Measurements from ENCODE around the gene AHCY.
"Not testable (repeated sequence)": the region's sequence is repeated elsewhere in the genome, so short reads cannot be mapped to it uniquely, and the experiment has no call there.

Gene AHCY

DNA sequence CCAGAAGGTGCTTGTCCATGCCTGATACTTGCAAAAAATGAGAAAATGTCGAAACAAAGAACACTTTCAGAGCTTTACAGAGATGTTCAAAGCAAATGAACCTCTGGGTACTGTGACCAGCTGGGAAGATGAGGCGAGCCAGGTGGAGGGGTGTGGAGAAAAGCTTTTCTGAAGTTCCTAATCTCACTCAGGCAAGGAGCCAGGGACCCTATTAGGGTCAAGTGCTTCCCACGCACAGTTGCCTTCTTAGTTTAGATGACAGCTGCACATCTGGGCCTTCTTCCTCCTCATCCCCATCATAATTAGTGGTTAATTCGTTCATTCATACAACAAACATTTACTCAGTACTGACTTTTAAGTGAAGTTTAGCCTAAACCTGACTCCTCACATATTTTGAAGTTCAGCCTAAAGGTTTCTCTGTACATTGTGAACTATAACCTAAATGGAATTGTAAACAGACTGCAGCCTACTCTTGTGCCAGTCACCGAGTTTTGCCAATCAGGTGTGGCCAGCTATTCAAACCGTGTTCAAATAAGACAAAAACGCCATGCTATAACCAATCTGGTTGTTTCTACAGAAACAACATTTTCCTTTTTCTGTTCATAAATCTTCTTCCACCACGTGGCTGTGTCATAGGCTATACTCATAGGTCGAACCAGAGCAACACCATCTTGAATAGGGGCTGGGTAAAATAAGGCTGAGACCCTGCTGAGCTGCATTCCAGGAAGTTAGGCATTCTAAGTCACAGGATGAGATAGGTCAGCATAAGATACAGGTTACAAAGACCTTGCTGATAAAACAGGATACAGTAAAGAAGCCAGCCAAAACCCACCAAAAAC is 19.3 kb upstream of the AHCY start:
- DNase-seq = no peak

- no peak for DNase-seq
Observed at GRCh38 chr20:34320861-34321260, 17.7 kb upstream of the AHCY start.

- no peak for DNase-seq
Observed at GRCh38 chr20:34318609-34319443, 15.7 kb upstream of the AHCY start.

DNA sequence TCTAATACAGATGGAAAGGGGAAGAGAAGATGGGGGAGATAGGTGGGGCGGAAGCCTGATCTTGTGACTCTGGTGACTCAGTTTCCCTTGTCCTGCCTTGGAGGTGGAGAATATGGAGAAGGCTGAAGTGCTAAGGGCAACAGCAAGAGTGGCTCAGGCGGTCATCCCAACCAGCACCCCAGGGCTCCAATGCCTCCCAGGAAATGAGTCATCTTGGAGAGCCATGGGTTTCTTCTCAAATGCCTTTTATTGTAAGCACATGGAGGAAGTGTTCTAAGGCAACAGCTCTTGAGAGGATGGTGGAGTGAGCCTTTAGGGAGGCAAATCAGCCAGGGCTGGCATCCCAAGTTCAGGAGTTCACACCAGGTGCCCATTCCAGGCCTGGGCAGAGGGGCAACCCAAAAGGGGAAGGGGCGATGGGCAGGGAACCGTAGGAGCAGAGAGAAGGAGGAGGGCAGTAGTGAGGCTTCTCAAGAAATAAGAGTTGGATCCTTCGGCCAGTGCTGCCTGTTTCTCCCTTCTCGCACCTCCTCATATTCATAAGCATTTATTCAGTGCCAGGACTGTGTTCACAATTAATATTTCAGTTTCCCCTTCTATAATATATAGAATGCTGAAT is 13.2 kb upstream of the AHCY start:
- no peak for DNase-seq

DNA sequence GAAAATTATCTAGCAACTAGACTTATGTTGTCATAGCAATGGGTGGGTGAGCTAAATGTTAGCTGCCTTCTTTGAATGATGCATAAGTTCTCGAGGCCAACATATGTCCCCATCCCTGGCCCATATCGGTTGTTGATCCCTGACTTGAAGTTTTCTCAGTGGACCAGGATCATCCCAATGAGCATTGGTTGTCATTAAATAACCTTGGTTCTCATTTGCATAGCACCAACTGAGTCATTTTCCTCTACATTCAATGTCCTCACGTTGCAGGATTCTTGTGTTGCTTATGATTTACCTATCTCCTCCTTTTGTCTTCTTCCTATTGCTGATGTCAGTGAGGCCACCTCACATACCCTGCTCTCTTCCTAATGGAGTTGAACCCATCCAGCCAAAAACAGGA is 12.1 kb upstream of the AHCY start:
- no peak for DNase-seq

DNA sequence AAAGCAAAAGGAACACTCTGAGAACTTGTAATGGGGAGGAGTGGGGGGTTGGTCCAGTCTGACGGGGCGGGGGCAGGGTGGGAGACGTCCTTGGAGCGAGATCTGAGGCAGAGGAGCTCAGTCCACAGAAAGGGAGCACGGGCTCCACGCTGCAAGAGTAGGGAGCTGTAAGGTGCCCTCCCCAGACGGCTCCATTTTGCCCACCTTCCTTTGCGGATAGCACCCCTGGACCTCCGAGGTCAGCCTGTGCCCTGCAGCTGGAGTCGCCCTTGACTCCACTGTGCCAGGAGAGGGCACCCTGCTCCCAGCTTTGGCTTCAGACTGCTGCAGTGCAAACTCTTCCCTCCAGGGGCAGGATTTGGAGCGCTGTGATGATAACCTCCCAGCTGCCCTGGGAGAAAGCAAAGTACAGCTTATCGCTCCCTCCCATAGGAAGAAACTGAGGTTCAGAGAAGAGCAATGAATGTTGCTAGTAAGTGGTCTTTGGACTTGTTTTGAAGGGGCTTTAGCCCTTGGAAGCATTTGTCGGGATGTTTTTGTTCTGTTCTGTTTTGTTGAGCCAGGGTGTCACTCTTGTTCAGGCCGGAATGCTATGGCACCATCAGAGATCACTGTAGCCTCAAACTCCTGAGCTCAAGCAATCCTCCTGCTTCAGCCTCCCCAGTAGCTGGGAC is 9.5 kb upstream of the AHCY start:
- DNase-seq = peak; percentile 92

DNA sequence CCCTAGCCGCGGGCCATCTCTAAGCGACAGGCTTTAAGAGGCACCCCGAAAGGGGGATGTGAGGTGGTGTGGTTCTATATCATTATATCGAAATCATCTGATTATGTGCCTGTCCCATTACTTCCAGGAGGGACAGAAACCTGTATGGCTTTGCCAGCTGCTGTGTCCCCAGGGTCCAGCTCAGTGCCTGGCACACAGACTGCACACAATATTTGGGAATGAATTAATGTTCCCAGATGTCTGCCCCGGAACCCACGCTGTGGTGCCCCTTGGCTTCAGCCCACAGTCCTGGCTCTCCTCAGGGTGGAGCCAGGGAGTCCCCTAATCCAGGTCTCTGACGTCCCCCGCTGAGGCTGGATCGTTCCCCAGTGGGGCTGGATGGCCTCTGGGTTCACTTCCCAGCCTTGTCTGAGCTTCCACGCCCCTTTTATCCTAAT is 8.9 kb upstream of the AHCY start:
- DNase-seq = no peak

- no peak for DNase-seq
Observed at GRCh38 chr20:34311118-34312023, 8.2 kb upstream of the AHCY start.

- DNase-seq = no peak
Observed at GRCh38 chr20:34310481-34311117, 7.4 kb upstream of the AHCY start.

- no peak for DNase-seq
Observed at GRCh38 chr20:34309691-34310090, 6.5 kb upstream of the AHCY start.

DNA sequence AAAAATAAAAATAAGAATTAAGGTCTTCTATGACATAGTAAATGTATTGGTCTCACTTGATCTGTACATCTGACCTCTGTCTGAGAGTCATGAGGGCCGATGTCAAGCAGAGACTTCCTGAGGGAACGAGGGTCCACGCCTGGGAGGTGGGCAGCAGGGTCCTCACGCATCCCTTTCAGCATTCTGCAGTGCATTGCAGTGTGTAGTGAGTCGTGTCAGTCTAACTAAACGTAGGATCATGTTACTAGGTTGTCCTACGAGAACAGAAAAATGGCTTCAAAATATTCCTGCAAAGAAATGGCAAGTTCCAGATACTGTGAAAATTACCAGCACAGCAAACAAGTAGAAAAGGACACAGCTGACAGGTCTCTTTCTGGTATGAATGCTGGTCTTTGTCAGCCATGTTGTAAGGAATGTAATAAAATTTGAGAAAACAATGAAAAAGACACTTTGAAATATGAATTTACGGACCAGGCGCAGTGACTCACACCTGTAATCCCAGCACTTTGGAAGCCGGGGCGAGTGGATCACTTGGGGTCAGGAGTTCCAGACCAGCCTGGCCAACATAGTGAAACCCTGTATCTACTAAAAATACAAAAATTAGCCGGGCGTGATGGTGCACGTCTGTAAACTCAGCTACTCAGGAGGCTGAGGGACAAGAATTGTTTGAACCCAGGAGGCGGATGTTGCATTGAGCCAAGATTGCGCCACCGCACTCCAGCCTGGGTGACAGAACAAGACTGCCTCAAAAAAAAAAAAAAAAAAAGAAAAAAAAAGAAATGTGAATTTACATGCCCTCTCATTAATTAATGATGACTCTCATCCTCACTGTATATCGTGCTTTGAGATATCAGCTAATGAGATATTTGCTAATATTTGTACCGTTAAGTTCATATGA is 2.4 kb upstream of the AHCY start:
- no peak for DNase-seq

DNA sequence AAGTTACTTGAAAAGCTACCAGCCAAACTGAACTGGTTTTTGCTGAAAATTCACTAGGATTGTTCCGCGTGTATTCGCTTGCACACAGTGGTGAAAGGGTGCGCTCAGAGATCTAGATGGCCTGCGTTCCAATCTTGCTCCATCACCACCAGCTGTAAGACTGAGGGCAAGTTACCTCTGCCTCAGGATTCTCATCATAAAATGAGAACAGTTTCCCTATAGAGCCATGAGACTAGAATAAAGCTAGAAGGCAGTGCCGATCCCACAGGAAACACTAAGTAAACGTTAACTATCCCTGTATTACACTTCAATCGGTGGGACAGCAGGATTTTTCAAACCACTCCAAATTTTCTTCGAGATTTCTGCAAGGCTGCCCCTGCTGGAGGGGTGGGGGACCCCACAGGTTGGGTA is 838 bp downstream of the AHCY start:
- no peak for DNase-seq

- no peak for DNase-seq
Observed at GRCh38 chr20:34301587-34302311, 1.4 kb downstream of the AHCY start.

- DNase-seq = no peak
Observed at GRCh38 chr20:34300809-34301586, 2.2 kb downstream of the AHCY start.

DNA sequence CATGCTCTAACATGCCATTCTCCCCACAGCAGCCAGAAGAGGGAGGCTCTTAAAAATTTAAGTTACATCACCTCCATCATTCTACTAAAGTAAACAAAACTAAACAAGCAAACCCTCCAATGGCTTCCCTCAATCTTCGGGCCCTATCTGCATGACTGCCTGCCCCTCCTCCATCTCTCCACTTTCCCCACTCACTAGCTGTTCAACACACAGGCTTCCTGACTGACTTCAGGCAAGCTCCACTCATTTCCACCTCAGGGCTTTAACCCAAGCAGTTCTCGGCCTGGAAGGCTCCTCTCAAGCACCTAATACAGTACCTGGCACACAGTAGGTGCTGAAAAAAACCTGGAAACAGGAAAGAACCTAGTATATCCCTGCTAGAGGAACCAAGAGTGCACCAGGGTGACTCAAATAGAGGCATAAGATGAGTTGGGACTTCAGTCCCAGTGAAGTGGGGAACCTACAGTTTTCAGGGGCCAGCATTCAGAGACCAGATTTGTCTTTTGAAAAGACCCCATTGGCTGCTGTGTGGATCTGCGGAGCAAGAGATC is 2.8 kb downstream of the AHCY start:
- no peak for DNase-seq

DNA sequence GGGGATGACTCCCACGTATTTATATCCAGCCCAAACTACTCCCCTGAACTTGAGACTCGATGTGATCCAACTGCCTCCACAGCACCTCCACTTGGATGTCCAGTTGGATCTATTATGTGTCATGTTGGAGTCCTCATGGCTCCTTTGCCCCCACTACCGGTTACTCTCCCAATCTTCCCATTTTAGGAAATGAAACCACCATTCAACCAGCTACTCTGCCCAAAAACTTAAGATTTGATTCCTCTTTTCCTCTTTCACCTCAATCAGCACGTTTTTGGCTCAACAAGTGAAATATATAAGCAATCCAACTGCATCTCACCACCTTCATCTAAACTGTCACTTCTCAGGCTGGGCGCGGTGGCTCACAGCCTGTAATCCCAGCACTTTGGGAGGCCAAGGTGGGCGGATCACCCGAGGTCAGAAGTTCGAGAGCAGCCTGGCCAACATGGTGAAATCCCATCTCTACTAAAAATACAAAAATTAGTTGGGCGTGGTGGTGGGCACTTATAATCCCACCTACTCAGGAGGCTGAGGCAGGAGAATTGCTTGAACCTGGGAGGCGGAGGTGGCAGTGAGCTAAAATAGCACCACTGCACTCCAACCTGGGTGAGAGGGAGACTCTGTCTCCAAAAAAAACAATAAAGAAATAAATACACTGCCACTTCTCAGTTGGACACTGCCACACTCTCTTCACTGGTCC is 3.4 kb downstream of the AHCY start:
- no peak for DNase-seq

DNA sequence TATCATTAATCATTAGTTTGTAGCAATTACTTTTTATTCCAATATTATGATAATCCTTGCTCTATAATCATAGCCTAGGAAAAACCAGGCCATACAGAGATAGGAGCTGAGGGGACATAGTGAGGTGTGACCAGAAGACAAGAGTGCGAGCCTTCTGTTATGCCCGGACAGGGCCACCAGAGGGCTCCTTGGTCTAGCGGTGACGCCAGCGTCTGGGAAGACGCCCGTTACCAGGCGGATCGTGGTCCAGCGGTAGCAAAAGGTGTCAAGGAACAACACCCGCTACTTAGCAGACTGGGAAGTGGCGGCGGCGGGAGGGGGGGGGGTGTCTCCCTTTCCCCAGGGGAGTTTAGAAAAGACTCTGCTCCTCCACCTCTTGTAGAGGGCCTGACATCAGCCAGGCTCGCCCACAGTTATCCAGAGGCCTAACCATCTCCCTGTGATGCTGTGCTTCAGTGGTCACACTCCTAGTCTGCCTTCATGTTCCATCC is 4.8 kb downstream of the AHCY start:
- DNase-seq = not testable (repeated sequence)

DNA sequence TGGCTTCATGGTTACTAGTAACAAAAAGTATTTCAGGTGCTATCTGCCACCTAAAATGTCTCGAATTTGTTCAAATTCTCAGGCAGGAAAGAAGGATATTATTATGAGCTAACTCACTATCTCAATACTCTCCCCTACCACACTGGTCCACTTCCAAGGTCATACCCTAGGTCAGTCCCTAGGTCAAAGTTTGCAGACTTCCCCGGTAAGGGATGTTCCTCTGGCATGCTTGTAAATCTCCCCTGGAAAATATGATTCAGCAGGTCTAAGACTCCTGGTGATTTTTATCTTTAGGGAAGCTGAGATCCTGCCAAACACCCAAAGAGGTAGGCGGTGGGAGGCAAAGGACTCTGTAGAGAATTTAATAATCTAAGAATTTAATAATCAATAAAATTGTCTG is 6.7 kb downstream of the AHCY start:
- DNase-seq = no peak
